HepG2 (cell line): ENCODE data around the gene AZU1.

ENCODE experiments used
- ZNF33B ChIP-seq: sonication (generic); formaldehyde crosslinking; IDR thresholded peaks from 2 replicates; pipeline ENCODE4 v1.5.1; 2020; ENCODE audit warnings: mild to moderate bottlenecking, missing genetic modification reagents
- TF ChIP-seq, protein P1 (sequence below): sonication (generic); formaldehyde crosslinking; IDR thresholded peaks from 2 replicates; pipeline ENCODE4 v1.5.0; 2020; ENCODE audit warnings: mild to moderate bottlenecking, missing genetic modification reagents, moderate library complexity

DNA sequence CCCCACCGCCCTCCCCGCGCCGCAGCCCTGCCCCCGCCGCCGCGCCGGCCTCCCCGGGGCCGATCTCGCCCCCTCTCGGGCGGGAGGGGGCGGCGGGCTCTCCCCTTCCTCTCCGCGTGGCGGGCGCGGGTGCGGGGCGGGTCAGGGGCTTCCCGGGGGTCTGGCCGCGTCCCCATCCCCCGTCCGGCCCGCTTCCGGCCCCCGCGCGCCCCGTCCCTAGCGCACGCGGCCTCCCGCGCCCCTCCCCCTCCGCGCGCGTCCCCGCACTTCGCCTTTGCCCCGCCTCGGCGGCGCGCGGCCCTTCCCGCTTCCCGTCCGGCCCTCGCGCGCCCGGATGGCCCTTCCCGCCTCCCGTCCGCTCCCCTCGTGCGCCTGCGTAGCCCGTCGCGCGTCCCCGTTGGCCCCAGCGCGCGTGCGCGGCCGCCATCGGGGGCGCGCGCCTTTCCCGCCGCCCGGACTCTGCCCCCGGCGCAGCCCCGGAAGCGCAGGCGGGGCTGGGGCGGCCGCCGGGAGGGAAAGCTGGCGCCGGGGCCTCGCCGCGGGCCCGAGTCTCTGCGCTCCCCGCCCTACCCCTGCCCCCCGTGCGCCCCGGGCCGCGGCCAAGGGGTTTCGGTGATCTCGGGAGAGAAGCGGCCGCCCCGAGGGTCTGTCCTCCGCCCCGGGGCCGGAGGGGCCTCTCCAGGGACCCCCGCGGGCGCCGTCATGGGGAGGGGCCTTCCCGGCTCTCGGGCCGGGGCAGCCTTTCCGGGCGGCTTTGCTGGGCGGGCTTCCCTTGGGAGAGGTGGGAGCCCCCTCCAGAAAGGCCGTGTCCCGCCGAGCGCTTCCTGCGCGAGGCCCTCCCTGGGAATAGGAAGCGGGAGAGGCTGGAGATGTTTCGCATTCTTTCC, 29.9 kb upstream of the AZU1 start:
- TF ChIP-seq, protein P1, sequence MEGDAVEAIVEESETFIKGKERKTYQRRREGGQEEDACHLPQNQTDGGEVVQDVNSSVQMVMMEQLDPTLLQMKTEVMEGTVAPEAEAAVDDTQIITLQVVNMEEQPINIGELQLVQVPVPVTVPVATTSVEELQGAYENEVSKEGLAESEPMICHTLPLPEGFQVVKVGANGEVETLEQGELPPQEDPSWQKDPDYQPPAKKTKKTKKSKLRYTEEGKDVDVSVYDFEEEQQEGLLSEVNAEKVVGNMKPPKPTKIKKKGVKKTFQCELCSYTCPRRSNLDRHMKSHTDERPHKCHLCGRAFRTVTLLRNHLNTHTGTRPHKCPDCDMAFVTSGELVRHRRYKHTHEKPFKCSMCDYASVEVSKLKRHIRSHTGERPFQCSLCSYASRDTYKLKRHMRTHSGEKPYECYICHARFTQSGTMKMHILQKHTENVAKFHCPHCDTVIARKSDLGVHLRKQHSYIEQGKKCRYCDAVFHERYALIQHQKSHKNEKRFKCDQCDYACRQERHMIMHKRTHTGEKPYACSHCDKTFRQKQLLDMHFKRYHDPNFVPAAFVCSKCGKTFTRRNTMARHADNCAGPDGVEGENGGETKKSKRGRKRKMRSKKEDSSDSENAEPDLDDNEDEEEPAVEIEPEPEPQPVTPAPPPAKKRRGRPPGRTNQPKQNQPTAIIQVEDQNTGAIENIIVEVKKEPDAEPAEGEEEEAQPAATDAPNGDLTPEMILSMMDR (CRISPR knock-in tag): no peak
- TF ChIP-seq ZNF33B (CRISPR knock-in tag): no peak
